ENCODE data around the gene ZFYVE21.

Gene ZFYVE21

DNA sequence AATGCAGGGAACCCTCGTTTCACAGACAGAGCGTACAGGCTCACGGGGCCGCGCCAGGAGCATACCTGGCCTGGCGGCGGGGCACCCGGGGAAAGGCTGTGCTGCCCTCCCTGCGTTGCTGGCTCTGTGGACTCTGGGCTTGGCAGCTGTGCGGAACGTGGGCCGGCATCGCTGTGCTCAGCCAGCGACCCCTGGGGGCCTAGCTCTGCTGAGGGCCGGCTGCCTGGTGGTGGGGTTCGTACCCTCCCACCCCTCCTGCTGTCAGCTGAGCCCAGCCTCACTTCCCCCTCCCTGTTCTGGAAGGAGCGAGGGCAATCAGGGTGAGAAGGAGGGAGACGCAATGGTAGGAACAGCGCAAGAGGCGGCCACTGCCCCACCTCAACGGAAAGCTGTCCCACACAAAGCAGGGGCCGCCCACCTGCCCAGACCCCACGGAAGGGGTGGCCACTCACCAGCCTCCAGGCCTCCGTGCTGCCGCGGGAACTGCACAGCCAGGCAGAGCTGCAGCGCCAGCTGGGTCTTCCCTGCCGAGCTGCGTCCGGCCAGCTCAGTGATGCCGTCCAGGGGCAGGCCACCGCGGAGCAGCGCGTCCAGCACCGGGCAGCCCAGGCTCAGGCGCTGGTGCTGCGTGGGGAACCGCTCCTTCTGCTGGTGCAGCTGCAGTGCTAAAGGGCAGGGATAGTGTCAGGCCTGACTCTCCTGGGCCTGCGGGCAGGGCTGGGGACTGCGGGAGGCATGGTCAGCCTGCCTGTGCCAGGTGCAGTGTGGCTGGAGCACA lies 8.9 kb upstream of the ZFYVE21 start:
- no peak for DNase-seq

DNA sequence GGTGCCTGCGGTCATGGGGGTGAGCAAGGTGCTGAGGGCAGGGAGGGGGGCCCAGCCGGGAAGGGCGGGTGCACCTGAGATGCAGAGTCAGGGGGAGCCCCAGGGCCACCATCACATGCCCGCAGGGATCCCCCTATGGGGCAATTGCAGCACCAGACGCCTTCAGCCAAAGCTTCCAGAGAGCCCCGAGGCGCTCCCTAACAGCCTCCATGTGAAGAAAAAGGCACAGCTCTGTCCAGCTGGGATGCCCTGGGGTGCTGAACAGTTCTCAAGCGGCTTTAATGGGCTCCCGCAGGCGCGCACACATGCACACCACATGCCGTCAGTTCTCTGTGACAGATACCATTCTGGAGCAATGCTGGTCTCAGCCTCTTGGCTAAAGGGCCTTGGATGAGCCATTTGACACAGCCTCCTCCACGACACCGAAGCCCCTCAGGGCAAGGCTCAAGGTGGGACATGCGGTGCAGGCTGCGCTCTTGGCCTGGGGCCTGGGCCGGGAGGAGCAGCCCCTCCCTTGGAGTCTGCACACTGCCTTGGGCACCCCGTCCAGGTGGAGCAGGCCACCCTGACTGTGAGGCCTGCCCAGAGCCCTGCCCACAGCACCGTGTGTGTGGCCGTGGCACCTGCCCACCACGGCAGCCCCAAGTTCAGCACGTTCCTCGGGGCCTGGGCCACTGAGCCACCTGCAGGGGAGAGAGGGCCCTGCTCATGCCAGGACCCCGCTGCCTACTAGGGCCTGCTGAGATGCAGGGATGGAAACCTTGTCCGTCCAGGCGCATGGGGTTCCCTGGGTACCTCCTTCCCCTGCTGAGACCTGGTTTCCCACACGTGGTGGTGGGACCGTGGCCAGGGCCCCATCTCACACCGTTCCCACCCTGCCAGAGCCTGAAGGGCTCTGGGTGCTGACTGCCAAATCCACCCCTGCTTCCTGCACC lies 8.0 kb upstream of the ZFYVE21 start:
- DNase-seq, result no peak

DNA sequence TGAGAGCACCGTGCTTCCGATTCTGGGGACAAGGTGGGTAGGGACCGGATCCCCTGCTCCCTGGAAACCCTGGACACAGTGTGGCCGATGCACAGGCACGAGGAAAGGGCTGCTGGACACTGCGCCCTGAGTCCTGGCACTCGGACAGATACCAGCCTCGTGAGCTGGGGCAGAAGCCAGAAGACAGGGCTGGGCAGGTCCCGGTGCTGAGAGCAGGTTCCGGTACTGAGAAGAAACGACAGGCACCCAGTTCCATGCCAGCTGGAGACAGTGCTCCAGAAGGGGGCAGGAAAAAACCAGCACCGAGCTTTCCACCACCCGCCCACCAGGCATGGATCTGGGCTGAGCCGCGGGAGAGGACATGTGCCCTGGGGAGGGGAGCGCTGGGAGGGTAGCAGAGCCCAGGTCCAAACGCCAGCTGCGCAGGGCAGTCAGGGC lies 6.8 kb upstream of the ZFYVE21 start:
- no peak for DNase-seq

DNA sequence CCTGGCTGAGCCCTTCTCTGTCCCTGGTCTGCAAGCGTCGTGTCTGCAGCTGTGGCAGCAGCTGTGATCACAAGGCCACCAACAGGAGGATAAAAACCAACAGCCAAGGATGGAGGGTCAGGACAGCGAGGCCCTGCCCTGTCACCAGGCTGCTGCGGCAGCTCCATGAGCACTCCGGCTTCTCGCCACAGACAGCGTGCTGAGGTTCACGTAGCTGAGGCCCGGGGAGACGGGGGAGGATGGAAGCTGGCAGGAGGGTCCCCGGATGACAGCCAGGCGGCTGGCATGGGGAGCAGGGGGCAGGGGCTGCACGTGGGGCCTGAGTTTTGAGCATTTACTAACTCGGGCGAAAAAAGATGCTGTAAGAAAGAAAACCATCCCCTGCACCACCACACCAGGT lies 5.8 kb upstream of the ZFYVE21 start:
- DNase-seq, result no peak

DNA sequence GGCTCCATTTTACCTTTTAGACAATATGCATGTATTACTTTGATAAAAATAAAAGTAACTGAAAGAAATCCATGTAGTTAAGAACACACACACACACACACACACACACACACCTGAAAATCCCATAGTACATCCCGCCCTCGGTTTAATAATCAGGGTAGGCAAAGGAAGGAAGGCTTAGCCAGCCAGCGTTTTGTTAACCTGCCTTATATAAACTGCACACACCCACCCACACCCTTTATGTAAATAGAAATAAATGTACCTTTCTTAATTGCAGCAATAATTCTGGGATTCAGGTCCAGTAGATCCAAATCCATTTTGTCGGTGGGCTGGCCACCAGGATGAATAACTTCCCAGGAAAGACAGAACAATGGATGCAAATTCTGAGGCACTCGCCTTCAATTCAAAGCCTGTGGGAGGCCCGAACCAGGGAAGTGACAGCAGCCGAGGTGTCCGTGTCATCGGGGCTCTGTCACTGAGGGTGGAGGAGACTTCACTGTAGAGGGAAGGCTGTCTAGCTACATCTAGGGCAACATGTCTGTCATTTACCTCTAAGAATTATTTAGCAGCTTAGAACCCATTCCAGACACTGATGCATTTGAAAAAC lies 4.7 kb upstream of the ZFYVE21 start:
- no peak for DNase-seq

DNA sequence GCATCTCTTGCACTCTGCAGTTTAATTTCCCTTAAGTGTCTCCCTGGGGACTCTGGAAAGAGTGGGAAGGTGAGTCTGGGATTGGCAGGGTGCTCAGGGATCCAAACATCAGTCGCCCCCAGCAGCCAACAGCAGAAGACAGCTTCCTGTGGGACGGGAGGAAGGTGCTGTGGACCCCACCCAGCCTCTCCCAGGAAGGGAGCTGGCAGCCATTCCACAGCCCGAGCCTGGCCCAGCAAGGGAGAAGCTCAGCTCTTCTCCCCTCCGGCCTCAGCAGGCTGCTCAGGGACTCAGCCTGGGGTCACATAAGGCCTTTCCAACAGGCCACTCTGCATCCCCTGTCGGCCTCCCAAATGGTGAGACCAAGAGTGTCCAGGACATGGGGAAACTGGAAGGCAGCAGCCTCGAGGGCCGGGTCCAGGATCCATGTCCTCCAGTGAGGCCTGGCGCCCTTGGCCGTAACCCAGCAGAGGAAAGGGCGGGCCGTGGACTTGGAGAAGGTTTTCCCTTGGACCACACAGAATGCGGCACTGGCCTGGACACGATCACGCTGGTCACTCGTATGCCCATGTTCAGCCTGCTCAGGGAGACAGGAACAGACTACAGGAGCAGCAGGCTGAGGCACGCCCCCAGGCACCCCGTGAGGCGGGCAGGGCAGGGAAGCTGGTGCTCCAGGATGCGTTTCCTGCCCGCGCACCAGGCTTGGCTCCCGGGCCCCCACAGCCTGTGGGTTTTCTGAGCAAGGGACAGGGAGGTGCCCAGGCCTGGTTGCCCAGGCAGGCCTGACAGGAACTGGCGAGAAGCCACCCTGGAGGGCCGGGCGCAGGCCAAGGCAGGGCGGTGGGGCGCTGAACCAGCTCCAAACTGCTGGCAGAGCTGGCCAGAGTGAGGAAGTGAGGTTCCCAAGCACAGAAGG lies 3.8 kb upstream of the ZFYVE21 start:
- no peak for DNase-seq

DNA sequence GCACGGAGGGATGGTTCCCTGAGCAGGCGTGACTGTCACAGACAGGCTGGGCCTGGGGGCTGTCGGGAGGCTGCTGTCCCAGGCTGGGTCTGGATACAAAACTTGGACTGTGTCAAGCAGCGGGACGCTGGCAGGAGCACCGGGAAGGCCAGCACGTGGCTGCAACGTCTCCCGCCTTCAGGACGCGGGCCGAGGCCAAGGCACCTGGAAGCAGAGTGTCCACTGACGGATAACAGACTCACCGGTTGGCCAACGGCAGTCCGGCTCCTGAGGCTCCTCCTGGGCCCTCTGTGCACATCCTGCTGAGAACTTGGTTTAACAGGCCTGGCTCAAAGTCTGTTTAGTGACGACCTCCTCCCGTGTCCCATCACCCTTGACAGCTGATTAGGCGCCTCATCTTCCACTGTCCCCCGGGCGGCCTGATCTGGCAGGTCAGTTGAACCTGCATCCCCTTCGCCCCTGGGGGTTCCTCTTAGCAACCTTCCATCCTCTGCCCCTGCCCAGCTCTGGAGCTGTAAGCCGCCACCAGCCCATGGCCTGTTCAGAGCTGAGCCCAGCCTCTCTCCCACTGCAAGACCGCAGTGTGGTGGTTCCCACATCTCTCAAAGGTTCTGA lies 2.9 kb upstream of the ZFYVE21 start:
- no peak for DNase-seq

DNA sequence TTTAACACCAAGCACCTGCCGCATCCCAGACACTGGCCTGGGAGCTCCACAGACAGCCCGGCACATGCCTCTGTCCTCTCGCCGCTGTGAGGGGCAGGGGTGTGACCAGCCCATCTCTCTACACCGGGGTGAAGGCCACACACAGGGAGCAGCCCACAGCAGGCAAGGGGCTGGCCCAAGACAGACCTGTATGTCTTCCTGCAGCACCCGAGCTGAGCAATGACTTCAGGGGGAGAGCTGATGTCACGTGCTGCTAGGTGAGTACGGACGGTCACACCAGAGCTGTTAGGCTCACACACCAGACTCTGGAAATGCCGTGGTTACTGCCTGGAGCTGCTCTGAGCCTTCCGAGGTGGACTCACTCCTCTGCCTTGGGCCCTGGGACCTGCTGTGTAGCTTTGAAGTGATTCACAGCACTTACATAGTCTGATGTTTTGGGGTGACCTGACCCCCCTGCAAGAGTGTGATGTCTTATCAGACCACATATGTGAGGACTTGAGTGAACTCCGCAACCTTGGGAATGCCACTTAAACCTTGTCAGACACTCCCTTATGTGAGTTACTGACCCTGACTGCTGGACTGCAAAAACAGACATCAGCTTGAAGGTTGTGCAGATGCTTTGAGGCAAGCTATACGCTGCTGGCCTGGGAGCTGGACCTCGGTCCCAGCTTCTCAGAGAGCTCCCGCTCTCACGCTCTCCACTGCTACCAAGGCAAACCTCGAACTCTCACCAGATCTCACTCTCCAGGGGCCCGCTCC lies 2.1 kb upstream of the ZFYVE21 start:
- no peak for DNase-seq

DNA sequence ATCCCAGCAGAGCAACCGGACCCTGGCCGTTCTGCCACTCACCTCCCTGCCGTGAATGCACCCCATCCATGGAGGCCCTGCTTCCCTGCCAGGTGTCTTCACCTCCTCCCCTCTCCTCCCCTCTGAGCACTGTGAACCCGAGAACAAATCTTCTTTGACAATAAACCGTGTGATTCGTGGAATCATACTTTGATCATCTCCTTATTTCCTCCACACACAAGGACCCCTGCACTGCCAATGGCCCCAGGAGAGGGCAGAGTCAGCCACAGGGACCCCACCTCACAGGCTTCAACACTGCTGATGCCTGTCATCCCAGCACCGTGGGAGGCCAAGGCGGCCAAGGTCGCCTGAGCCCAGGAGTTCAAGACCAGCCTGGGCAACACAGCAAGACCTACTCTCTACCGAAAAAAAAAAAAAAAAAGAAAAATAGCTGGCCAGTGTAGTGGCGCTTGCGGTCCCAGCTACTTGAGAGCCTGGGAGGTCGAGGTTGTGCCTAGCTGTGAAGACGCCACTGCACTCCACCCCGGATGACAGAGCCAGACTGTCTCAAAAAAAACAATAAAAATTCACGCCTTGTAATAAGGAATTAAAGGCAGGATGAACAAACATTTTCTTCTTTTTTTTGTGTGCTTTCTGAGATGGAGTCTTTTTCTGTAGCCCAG lies 1.4 kb upstream of the ZFYVE21 start:
- DNase-seq, result no peak

DNA sequence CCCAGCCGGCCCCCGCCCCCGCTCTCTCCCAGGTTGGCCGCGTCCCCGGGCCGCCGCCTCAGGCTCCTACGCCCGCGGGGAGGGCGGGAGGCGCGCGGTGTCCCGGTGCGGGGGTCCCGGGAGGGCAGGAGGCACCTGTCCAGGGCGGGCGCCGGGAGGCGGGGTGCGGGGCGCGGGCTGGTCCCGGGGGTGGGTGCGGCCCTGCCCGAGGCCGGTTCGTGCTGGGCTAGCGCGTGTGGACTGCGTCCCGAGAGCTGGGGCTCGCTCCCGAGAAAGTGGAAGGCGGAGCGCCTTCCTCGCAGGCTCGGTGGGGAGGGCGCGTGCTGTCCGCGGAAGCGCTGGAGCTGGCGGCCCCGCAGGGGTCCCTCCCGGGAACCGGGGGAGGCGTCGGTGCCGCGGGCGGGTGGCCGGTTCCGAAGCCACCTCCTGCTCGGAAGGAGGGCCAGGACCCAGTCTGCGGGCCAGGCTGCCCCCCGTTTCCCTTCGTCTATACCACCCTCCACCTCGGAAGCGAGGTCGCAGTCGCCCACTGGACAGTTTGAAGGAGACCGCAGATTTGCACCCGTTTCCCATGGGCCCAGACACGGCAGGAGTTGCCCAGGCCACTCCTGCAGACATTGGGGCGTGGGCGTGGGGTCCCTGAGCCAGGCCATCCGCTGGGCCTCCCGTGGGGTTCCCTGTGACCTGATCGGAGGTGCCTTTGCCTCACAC lies 636 bp downstream of the ZFYVE21 start:
- no peak for DNase-seq

DNA sequence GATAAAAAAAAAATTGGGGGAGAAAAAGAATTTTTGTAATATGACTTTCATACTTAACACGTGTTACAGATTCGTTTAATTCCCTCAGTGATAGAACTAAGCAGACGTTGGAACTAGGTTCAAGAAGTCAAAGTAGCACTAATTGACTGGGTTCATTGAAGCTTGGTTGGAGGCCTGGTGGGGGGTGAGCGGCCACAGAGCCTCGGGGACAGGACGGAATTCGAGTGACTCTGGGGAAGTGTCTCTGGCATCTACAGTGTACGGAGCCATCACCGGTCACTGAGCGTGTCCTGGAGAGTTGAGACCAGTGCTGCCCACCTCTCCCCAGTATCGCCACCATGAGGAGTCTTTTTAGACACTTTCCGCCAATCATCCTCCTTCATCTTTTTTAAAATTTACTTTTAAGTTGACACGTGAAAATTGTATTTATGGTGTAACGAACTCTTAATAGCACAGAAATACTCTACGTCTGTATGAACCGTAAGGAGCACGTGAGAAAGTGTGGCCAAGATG lies 1.3 kb downstream of the ZFYVE21 start:
- DNase-seq, result no peak

DNA sequence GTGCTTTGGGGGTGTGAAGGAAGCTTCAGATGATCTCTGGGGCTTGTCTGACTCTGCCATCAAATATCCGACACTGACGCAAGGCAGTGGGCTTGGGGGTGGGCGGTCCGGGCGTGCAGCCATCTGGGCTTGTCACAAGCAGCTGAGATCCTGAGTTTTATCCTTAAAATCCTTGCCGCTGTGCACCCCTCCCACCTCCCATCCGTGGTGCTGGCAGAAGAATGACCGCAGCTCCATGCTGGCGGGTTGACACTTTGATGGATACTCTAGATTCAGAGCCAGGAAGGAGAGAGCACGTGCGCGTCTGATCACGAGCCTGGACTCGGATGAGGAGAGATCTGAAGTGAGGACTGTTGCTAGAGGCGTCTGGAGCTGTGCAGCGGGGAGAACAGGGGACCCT lies 3.0 kb downstream of the ZFYVE21 start:
- no peak for DNase-seq

DNA sequence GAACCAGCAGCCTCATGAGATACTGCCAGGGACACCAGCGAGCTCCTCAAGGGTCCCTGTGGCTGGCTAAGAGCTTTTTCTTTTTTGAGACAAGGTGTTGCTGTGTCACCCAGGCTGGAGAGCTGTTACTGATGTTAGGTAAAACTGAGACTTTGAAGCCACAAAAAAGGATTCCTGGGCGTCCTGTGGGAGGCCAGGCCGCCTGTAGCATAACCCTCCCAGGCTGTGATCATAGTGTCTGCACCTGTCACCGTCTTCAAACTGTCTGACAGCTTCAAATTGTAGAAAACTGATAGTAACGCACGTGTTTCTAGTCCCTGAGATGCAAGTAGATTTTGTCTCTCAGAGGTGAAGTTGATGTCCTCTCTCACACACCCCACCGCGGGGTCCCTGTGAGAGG lies 4.1 kb downstream of the ZFYVE21 start:
- DNase-seq, result no peak

DNA sequence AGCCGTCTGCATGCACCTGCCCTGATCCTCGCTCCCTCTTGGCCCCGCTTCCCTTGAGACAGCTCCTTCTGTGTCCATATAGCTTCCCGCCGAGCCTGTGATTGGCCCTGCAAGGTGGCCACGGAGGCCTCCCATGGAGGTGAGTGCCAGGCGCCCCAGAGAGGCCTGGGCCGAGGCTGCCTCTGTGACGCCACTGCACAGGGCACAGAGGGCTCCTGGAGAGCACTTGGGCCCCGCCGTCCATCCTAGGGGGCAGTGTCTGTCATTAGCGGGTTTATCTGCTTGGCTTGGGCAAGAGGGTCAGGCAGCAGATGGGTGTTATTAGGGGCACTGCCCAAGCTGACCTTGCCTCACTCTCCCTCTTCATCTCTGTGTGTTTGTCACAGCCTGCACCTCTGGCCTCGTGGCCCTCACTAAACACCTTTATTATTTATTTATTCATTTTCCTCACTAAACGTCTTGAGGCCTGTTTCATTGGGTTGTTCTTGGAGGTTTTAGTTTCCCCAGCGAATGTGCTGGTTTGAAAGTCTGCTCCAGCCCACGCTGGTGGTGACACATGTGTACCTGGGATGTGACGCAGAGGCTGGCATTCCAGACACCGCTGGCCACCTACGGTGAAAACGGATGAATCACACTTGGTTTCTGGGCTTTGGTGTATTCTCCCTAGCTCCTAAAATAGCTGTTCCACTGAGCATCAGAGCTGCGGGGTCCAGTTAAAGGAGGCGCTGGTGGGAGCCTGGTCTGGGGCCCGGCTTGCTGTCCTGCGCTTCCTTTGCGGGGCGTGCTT lies 5.9 kb downstream of the ZFYVE21 start:
- no peak for DNase-seq

DNA sequence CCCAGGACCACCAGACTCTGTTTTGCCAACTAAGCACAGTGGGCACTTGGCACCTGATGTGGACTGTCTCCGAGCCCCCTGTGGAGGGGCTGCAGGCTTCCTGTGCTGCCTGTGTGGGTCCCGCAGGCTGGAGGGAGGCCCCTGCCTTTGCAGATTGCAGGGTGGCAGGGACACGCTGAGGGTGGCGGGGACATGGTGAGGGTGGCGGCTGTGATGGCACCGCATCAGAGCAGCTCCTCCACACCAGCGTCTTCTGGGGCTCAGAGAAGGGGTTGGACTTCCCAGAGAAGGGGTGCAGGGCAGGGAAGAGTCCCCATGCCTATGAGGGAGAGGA lies 8.1 kb downstream of the ZFYVE21 start:
- no peak for DNase-seq

DNA sequence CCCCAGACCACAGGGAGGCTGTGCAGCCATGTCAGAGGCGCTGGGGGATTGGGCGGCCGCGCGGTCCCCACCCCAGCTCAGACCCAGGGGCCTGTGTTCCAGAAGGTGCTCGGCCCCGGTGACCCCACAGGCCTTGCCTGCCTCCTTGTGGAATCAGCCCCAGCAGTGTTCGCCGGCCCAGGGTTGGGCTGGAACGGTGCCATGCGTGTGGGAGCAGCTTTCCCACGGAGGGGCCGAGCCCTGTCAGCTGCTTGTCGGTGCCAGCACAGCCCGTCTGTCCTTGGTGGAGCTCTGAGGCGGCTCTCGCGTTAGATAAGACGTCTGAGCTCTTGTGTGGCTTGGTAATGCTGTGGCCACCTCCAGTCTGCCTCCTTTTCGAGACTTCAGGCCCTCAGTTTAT lies 8.5 kb downstream of the ZFYVE21 start:
- DNase-seq, result no peak

DNA sequence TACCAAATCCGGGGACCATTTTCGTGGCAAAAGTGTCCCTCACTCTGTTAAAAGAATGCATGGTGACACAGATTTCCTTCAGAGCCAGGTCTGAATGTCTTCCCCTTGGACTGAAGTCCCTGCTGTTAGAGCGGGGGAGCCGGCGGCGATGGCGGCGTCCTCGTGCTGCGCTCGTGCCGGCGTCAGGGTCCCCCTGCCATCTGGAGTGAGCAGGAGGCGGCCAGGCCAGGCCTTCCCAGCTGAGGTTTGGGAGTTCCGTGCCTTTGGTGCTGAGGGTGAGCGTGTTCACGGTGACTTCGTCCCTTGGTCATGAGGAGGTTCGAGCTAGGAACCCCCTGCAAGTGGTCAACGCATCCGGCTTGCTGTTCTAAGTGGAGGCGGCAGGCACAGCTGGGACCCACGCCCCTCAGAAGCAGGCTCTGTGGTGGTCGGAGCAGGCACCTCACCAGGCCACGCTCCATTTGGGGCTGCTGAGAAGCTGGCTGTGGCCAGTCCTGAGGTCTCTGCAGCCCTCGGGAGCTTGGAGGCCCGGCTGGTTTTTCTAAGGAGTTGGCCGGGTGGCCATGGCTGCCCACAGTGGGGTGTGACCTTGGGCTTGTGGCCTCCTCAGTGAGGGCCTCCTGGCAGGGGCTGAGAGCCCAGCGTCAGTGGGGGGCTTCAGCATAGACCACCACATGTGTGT lies 9.5 kb downstream of the ZFYVE21 start:
- DNase-seq, result no peak

DNA sequence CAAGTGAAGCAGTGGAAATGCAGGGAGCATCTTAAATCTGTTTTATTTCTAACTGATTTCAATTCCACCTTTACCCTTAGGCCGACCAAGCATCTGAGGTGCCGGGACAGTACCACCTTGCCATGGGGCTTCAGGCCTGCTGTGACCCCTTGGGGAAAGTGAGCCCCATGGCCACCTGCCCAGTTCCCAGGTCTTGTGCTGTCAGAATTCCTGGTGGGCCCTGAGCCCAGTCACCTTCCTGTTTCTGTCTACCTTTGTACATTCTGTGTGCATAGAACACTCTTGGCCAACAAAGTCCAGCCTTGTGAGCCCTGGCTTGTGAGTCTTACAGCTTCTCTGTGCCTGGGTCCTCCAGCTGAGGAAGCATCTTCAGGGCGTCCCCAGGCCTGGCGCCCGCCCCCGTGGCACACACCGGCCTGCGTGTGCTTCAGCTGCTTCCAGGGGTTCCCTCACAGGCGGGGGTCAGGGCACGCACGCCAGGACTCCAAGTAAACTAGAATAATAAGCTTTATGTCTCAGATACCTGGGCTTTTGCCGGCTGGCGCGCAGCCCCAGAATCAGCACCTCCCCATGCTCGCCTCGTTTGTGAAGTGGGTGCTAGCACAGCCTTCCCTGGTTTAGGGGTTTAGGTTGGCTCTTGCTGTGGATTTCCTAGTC lies 10.3 kb downstream of the ZFYVE21 start:
- DNase-seq, result no peak
